IPS DF 4.7 (cell line): ENCODE results near the gene SOCS3.
"Not testable (repeated sequence)": the region's sequence is repeated elsewhere in the genome, so short reads cannot be mapped to it uniquely, and the experiment has no call there.

ENCODE experiments used
- DNase-seq: peaks from one replicate; pipeline ENCODE4 v3.0.0-alpha.2; 2013; ENCODE audit warnings: low spot score; ENCODE audit errors: extremely low read depth

SOCS3 gene

DNA sequence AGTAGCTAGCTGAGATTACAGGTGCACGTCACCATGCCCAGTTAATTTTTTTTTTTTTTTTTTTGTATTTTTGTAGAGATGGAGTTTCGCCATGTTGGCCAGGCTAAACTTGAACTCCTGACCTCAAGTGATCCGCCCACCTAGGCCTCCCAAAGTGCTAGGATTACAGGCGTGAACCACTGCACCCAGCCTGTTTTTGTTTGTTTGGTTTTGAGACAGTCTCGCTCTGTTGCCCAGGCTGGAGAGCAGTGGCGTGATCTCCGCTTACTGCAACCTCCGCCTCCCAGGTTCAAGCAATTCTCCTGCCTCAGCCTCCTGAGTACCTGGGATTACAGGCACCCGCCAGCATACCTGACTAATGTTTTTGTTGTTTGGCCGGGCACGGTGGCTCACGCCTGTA is 28.5 kb downstream of the SOCS3 start:
- DNase-seq: not testable (repeated sequence)

DNA sequence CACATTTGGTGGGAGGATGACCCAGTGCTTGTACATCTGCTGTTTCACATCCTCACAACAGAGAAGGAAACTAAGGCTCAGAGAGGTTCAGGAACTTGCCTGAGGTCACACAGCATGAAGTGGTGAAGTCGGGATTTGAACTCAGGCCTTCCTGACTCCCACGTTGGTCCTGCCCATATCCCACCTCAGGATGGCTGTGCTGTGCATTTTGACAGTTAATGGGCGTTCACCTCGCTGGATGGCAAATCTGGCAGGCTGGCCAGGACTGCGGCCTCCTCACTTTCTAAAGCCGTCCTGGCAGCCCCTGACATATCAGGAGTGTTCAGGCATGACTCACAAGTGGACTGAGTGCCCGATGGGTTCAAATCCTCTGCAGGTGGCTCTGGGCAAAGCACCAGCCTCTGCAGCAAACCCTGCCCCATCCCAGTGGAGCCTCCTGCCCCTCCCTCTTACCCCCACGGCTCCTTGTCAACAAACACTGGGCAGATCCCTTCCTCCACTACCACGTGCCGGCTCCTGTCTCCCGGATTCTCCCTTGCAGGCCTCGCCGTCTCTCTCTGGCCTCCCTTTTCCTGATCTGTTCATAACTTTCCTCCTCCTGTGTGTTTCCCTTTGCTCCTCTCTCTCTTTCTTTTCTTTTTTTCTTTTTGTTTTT is 29.2 kb downstream of the SOCS3 start:
- DNase-seq: no peak

DNA sequence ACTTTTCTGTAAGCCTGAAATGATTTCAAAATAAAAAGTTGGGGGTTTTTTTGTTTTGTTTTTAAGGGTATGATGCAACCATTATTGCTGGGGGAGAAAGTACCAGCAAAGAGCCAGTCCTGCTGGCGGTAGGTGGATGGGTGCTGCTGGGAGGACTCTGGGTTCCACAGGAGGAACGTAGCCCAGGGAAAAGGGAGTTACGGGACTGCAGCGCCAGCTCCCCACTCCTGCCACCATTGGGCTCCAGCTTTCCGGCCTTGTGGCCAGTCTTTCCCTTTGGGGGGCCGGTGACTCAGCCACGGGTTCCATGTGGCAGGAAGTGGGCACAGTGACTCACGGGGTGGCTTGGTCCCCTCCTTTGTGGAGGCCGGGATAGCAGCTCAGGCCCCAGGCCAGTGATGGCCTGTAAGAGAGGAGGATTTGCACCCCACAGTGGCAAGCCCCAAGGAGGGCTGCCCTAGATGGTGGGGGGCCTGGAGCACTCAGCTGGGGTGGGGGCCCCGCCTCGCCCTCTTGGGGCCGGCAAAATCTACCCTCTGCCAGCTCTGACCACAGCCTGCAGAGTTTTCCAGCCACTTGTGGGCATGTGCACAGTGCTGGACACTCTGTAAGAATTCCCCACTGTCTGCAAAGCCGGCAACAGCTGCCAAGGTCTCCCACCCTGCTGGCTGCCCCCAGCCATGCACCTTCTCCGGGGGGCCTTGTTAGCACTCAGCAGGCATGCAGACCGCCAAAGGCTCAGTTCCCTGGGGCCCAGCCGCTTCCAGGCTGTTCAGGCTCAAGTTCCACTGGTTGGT is 30.4 kb downstream of the SOCS3 start:
- DNase-seq: no peak

DNA sequence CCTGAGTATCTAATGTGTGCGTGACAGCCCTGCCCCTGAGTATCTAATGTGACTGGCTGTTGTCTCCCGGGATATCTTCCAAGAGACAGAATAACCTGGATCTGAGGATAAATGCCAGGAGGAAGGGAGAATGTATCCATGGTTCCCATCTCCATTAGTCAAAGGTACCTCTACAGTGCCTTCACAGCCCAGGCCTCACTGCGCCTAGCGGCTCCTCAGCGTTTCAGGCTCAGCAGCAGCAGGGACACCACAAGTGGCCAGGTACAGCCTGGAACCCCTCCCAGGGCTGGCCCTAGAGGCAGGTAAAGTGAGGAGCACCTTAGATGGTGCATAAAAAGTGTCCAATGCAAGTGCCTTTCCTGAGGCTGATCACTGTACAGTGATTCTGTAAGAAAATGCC is 32.0 kb downstream of the SOCS3 start:
- no peak for DNase-seq

DNA sequence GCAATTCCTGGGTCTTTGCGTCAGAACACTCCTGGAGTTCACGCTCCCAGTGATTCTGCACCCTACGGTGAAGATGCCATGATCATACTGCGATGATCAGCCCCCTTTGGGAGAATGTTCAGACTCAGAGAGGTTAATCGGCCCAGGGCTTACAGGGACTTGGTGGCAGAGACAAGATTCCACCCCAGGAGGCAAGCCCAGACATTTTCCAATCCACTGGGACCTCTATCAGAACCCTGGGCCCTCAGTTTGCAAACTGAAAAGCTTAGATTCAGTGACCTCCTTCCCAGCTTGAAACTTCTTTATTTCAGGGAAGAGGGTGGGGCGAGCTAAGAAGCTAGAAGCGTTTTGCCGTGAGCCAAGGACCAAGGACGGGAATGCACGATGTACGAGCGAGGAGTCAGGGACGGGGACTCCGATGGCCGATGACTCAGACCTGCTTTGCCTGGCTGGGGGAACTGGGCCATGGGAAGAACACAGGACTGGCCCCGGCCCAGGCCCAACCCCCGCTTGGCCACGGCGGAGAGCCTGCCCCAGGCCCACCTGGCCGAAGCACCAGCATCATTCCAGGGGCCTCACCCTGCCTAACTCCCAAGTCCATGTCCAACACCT is 34.7 kb downstream of the SOCS3 start:
- DNase-seq: no peak

DNA sequence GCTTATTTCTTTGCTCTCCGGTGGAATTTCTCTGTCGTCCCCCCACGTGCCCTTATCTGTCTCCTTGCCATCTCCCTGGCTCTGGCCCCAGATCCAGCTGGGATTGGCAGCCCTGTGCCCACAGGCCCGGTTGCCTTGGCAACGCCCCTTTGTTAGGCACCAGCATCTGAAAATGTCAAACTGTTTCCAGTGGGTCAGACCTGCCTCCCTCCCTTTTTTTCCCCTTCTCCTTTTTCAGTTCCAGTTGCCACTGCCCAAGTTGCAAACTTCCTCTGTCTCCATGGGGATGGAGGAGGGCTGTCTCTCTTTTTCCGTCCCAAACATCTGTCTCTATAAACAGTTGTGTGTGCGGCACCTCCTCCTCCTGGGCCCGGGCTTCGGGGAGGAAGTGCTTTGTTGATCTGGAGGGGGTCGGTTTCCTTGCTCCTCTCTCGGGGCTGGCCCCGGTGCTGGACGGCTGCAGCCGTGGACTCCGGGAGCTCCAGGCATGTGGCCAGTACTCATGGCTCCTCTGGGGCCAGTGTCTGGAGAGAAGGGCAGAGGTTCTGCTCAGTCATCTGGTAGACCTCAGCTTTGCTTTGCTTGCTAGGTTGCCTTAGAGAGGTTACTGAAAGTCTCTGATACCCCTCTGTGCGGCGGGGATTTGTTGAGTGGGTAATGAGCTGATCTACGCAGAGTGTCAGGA is 35.3 kb downstream of the SOCS3 start:
- no peak for DNase-seq

DNA sequence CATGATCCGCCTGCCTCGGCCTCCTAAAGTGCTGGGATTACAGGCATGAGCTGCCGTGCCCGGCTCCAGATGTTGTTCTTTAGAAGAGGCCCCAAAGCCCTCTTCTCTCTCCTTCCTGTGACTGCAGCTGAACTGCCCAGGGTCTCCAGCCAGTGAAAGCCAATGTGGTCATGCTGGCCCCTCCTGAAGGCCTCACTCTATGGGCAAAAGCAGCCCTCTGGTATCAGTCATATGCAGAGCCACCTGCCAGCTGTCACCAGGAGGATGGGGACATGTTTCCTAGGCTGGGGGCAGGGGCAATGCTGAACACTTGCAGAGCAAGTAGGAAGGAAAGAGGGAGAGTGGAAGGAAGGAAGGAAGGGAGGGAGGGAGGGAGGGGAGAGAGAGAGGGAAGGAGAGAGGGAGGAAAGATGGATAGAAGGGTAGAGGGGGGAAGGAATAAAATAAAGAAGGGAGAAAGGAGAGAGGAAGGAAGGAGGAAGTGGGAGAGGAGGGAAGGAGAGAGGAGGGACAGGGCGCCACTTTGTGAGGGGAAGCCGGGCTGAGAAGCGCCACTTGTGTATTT is 36.0 kb downstream of the SOCS3 start:
- DNase-seq: no peak

DNA sequence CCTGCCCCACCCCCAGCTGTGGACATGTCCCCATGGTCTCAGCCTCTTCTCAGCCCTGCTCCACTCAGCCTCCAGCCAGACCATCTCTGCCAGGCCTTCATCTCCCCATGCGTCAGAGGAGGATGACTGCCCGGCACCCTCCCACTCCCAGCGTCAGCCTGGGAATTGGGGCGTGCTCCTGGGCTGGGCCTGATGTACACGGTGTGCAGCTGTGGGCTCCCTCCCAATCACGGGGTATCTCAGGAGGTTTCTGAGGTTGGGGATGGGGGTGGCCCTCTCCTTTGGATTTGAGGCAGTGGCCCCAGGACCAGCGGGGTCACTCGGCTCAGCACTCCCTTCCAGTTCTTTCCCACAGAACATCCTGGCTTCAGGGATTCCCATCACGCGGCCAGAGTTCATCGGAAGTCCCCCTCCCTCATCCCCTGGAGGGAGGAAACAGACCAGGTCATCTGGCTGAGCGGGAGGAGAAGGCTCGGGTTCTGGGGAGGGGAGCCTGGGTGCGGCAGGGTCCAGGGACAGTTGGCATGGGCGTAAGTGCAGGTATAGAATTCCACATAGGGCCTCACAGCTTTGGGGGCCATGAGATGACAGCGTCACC is 36.9 kb downstream of the SOCS3 start:
- DNase-seq: no peak

DNA sequence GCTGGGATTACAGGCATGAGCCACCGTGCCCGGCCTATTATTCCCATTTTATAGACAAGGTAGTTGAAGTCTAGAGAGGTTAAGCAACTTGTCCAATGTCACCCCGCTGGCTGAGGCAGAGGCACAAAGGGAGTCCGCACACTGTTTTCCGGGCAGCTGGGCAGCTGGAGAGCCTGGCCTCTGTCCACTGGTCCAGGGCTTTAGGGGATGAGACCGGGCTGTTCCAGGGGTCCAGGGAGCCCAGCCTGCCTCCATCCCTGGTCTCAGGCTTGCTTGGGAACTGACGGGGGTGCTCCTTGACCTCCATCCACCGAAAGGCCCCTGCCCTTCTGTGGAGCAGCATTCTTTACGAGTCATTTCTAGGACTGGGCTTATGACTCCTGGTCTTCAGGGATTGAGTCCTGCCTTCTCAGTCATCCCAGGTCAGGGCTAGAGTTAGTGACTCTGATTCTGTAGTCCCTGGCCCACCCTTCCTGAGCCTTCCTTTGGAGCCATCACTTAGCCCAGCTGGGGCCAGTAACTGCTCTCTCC is 37.5 kb downstream of the SOCS3 start:
- DNase-seq: no peak

DNA sequence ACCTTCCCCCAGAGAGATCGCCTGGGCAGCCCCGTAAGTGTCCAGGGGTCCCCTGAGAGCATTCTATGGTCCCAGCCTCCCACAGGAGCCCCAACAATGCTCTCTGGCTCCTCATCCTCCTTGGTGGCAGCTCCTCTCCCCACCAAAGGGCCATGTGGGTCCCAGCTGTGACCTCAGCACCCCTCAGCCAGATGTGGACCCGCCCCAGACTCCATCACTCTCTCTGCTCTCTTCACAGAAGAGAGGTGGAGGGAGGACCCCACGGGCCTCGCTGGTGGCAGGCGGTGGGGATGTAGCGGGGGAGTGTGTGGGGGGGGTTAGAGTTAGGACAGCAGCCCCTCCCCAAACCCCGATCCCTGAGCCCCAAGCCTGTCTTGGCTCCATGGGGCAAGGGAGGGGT is 41.0 kb downstream of the SOCS3 start:
- DNase-seq: no peak

DNA sequence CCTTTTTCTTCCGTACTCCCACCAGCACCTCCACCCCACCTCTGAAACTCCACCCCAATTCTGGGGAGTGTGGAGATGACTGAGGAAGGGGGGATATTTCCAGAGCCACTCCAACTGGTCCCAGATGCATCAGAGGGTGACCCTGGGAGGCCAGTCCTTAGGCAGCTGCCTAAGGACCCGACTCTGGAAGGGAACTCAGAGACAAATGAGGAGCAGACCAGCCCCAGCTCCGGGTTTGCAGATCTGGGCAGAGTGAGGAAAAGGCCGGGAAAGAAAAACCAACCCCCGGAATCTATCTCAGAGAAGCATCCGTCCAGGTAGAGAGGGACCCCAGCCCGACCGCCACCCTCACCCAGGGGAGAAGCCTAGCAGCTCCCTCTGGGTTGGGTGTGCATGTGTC is 41.5 kb downstream of the SOCS3 start:
- DNase-seq: no peak

DNA sequence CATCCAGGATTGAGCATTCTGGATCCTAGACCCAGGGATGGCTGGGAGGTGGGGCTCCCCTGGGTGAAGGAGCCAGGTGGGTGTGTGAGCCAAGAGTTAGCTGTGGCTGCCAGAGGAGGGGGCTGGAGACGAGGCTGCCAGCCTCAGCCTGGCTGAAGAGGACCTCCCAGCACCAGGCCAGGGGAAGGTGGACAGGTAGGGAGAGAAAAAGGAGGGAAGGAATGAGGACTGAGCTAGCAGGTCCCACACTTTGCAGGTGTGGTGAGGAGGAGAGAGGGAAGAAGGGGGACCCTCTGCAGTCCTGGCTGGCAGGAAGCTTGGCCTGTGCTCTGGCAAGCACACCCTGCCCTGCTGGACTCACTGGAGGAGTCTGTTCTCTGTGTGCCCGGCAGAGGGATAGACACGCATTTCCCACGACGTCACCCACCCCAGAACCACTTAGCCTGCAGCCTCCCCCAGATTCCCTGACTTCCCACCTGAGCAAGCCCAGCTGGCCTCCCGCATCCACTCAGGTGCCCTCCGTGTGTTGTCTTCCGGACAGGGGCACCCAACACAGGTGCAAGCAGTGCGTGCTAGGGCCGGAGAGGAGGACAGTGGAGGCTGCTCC is 42.0 kb downstream of the SOCS3 start:
- DNase-seq: no peak

DNA sequence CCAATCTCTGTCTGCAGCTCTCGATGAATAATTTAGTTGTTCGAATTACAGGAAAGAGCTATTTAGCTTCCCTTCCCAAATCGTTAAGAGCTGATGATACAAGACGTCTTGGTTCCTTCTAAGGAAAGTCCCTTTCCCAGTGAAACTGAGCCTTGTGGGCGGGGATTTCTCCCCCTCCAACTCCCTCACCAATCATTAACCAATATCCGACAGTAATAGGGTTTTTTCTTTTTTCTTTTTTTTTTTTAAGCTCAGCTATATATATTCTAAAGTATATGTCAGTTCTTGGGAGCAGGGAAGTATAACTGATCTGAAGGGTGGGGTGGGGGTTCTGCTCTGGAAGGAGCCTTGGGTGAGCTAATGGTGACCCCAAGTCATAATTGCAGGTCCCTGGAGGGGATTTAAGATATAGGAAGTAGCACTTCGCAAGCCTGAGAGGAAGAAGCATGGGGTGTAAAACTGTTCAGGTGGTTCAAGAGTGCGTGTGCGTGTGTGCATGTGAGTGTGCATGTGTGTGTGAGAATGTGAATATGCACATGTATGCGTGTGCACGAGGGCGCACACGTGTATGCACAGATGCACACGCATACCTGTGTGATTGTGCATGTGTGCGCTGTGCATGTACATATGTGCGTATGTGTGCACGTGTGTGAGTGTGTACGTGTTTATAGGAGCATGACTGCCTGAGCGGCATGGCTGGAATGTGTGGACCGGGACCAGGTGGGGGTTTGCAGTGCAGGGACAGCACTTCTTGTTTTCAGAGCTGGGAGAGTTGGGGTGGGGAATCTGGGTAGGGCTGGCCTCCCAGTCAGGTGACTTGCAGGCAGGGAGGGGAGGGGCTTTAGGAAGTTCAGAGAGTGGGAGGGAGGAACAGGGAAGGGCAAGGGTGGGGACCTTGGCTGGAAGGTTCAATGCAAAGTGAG is 42.7 kb downstream of the SOCS3 start:
- no peak for DNase-seq

DNA sequence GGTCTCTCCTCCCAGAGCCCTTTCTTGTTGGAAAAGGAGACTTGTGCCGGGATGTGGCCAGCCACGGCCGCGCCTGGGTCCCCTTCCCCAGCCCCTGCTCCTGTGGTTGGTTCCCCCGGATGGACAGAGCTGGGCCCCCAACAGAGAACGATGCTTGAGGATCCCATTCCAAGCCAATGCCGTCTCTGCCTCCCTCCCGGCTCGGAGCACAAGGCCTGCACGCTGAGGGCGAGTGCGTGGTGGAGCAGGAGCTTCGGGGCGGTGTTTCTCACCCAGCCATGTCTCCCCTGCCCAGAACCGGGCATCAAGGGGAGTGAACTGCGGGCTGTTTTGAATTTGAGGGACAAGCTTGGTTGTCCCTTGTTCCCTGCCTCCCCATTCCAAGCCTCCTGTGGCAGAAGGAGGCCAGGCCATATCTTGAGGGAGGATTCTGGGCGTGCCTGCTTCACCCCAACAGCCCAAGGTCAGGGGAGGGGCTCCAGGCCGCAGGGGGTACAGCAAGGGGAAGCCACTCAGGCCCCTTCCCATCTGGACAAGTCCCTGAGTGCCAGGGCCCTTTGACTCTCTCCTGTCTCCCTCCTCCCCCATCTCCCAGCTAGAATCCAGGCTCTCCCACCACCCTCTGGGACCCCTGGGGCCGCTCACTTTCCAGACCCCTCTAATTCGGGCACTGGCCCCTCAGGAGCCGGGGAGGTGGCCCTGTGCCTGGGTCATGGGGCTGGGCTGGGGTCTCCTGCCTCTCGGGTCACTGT is 43.6 kb downstream of the SOCS3 start:
- no peak for DNase-seq

DNA sequence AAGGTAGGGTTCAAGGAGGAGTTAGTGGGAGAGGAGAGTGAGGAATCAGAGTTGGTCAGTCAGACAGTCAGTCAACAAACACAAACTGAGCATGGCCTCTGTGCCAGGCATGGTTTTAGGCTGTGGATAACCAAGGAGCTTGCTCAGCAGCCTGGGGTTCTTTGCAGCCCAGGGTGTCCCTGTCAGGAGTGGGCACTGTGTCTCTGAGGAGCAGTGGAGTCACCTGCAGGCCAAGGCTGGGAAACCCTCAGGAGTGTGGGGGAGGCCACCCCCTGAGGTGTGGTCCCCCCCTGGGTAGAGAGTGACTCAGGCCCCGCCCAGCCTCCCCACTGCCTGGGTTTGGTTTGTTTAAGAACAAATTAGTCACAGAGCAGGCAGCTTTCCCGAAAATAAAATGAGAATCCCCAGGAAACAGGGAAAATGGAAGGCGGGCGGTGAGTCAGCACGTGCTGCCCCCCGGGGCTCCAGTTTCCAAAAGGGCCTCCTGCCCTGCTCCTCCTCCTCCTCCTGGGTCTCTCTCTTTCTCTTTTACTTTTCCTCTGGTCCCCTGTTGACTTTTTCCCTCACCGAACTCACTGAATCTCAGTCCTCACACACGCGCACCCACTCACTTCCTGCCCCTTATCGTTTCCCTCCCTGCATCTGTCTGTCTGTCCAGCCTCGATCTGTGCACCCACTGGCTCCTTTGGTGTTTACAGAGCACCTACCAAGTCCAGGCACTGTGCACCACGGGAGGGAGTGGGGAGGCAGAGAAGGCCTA is 44.3 kb downstream of the SOCS3 start:
- no peak for DNase-seq

DNA sequence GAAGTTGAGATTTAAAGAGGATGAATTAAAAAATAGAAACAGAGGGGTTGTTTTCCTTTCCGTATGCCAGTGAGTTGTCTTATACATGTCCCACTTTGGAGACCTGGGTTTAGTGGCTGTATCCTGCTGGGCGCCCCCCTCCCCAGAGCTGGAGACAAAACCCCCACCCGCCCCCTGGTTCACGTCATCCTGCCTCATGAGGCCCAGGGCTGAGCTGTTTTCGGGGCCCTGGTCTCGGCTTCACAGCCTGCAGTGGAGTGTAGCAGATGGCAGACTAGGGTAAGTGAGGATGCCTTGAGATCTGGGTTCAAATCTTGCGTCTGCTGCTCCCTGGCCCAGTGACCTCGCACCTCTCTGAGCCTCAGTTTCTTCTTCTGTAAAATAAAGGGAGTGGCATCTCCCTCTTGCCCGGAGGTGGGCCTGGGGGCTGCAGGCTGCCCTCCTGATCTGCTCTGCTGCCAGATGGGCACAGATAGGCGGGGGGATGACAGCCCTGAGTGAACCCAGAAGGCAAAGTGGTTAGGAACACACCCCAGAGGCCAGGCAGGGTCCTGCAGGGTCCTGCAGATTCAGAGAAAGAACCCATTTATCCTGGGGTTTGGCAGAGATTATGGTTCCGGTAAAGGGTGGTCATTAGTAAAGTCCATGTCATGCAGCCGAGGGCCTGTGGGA is 45.1 kb downstream of the SOCS3 start:
- DNase-seq: no peak
